ENCODE data around the gene HOXB9. TPM values are rescaled to one million over a fixed set of nuclear protein-coding genes. Genes with fewer than 3 reads are reported as not detected.

HOXB9 gene
- total RNA-seq, 4 donors from 2014 or later: 0.43 to 1.0 TPM; not detected in 2

DNA sequence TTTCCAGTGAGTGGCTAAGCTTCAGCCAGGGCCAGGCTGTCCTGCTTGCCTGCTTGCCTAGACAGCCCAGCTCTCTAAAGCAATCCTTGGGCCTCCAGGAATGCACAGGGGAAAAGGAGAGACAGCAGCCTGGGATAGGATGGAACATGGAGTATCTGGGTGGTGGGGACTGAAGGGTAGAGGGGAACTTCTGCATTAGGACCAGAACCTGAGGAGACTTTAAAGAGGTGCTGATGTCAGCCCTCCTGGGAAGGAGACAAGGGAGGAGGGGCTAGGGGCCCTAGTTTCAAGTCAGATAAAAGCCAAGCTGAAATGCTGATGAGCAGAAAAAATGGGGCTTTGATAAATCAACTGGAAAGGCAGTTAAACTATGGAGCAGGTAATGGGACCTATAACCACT, 17.1 kb downstream of the HOXB9 start:
- H3K27me3 ChIP-seq: peaks cover 25 to 87% of the 10 kb centered on the region in 2 donors
- no peak overlapping the region for H3K4me3 ChIP-seq
- no peaks in the 10 kb centered on the region for H3K36me3 ChIP-seq
- intact Hi-C loops (cut with DNase I; ENCODE audit: low total_unique reads): no loop called here
- peaks cover 0 to 16% of the 10 kb centered on the region in 2 donors for H3K4me1 ChIP-seq
- no peak overlapping the region for H3K27ac ChIP-seq
- no peak for DNase-seq
- TF ChIP-seq, protein P1, sequence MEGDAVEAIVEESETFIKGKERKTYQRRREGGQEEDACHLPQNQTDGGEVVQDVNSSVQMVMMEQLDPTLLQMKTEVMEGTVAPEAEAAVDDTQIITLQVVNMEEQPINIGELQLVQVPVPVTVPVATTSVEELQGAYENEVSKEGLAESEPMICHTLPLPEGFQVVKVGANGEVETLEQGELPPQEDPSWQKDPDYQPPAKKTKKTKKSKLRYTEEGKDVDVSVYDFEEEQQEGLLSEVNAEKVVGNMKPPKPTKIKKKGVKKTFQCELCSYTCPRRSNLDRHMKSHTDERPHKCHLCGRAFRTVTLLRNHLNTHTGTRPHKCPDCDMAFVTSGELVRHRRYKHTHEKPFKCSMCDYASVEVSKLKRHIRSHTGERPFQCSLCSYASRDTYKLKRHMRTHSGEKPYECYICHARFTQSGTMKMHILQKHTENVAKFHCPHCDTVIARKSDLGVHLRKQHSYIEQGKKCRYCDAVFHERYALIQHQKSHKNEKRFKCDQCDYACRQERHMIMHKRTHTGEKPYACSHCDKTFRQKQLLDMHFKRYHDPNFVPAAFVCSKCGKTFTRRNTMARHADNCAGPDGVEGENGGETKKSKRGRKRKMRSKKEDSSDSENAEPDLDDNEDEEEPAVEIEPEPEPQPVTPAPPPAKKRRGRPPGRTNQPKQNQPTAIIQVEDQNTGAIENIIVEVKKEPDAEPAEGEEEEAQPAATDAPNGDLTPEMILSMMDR (IDR thresholded peaks at IDR 0.05): no peak
- TF ChIP-seq POLR2A (IDR thresholded peaks at IDR 0.05): no peak
- H3K9me3 ChIP-seq: no peaks in the 10 kb centered on the region

DNA sequence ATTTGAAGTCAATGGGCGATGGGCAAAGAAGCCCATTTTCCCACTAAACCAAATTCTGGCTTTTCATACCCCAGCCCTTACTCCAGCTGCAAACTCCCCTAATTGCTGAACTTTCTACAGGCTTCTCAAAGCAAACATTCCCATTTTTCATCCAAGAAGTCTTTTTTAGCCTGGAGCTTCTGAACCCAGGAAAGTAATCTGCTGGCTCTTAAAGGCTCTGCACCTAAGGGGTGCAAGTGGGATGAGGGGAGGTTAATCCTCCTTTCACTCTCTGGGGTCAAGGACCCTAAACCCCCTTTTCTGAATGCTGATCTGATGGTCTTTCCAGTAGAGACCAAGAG, 17.7 kb downstream of the HOXB9 start:
- H3K36me3 ChIP-seq: no peaks in the 10 kb centered on the region
- H3K27me3 ChIP-seq: peaks cover 21 to 88% of the 10 kb centered on the region in 2 donors
- no peak overlapping the region for H3K4me3 ChIP-seq
- H3K27ac ChIP-seq: no peak overlapping the region
- no peak for DNase-seq
- no peaks in the 10 kb centered on the region for H3K9me3 ChIP-seq
- H3K4me1 ChIP-seq: peaks cover 0 to 15% of the 10 kb centered on the region in 2 donors
- TF ChIP-seq, protein P1 (IDR thresholded peaks at IDR 0.05): no peak
- no peak for TF ChIP-seq POLR2A (IDR thresholded peaks at IDR 0.05)
- intact Hi-C loops (cut with DNase I; ENCODE audit: low total_unique reads): no loop called here

DNA sequence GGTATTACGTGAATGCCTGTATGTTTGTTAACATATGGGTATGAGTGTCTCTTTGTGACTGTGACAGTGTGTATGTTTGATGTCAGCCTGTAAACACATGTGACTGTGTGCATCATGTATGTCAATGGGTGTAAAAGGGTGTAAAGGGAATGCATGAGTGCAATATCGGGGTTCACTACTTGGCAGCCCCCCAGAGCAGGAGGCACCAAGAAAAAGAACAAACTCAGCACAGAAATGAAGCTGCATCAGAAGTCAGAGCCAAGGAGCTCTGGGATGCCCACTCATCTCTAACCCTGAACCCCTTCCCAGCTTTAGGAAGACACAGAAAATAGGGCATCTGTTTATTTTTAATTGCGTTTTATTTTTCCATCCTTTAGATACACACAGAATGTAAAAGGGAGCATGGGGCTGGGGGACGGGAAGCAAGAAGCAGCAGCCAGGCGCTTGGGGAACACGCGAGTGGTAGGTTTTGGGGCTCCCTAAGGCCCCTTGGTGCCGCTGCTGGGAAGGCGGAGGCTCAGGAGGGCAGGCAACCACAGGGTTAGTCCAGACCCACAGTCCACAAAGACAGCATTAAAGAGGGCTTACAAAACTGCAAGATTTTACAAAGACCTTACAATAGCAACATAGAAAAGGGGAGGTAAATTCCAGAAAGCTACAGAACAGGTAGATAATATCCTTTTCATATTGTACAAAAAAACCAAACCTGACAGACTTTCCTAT, 19.1 kb downstream of the HOXB9 start:
- no peak overlapping the region for H3K27ac ChIP-seq
- H3K4me1 ChIP-seq: peaks cover 0 to 7% of the 10 kb centered on the region in 2 donors
- H3K36me3 ChIP-seq: no peaks in the 10 kb centered on the region
- intact Hi-C loops (cut with DNase I; ENCODE audit: low total_unique reads): no loop called here
- H3K9me3 ChIP-seq: no peaks in the 10 kb centered on the region
- TF ChIP-seq POLR2A (IDR thresholded peaks at IDR 0.05): no peak
- TF ChIP-seq, protein P1 (IDR thresholded peaks at IDR 0.05): no peak
- peaks cover 12 to 90% of the 10 kb centered on the region in 2 donors for H3K27me3 ChIP-seq
- no peak overlapping the region for H3K4me3 ChIP-seq
- DNase-seq: no peak

DNA sequence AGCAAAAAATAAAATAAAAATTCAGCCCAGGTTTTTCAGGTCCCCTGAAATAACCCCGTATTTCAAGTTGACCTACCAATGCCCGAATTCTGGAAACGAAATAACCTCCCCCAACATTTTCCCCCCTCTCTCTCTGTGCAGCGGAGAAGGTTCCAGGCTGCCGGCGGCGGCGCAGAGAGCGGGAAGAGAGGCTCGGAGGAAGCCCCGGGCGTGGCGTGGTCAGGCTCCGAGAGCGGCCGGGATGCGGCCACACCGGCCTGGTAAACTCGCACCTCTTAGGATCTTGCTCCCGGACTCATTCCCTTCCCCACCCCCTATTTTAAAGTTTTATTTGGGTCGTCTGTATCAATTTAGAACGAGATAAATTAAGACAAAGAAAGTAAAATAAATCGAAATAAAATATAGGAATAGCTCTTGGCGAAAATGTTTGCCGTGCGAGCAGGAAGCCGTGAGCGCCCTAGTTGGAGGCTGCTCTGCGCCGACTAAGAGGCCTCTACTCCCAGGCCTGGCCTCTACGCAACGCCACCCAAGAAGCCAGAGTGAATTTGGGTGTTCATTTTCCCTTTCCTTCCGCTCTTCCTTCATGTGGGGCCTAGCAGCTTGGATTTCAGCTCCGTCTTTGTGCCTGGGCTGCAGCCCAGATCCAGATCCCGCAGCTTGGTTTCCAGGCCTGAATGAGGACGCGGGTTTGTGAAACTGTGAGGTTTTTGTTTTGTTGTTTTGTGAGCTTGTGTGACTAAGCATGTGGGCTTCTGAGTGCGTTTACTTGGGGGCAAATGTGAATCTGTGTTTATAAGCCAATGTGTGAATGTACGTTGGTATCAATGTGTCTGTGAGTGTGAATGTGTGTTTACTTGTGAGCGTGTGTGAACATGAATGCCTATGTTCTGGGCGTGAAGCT, 19.9 kb downstream of the HOXB9 start:
- TF ChIP-seq, protein P1 (IDR thresholded peaks at IDR 0.05): no peak
- no peak for TF ChIP-seq POLR2A (IDR thresholded peaks at IDR 0.05)
- no peak overlapping the region for H3K27ac ChIP-seq
- peaks cover 5 to 90% of the 10 kb centered on the region in 2 donors for H3K27me3 ChIP-seq
- no peaks in the 10 kb centered on the region for H3K36me3 ChIP-seq
- no peaks in the 10 kb centered on the region for H3K9me3 ChIP-seq
- no peak for DNase-seq
- peaks cover 0 to 7% of the 10 kb centered on the region in 2 donors for H3K4me1 ChIP-seq
- intact Hi-C loops (cut with DNase I; ENCODE audit: low total_unique reads): no loop called here
- H3K4me3 ChIP-seq: no peak overlapping the region

DNA sequence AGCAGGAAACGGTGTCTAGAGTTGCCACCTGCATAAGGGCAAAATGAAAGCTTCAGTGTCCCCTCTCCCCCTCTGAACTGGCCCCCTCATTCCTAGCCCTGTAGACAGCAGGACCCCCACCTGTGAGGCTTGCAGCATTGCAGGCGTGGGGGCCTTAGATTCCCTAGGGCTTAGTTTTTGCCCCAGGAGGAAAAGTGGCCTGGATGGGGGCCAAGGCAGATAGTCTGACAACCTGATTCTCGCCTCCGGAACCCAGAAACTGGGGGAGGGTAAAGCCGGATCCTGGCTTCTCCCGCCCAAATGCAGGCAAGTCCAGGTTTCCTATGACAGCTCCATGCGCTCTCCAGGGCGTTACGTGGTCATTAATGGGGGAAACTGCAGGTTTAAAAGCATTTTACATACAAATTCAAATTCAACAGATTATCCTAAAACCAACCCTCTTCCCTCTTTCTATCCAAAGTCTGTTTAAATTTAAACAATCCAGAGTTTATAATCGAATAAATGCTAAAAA, 20.7 kb downstream of the HOXB9 start:
- H3K27ac ChIP-seq: peak overlapping the region; percentile 3 to 65
- H3K4me3 ChIP-seq: no peak overlapping the region
- no peaks in the 10 kb centered on the region for H3K36me3 ChIP-seq
- TF ChIP-seq, protein P1 (IDR thresholded peaks at IDR 0.05): no peak
- no peak for TF ChIP-seq POLR2A (IDR thresholded peaks at IDR 0.05)
- peaks cover under 1 to 87% of the 10 kb centered on the region in 2 donors for H3K27me3 ChIP-seq
- intact Hi-C loops (cut with DNase I; ENCODE audit: low total_unique reads): no loop called here
- DNase-seq: no peak
- H3K4me1 ChIP-seq: peaks cover 0 to 5% of the 10 kb centered on the region in 2 donors
- H3K9me3 ChIP-seq: no peaks in the 10 kb centered on the region
